ENCODE results near the gene KCNG3. TPM values are rescaled to one million over a fixed set of nuclear protein-coding genes. Genes with fewer than 3 reads are reported as not detected.

KCNG3 gene
- total and polyA plus RNA-seq, 2 experiments from 2014 or later = not detected

DNA sequence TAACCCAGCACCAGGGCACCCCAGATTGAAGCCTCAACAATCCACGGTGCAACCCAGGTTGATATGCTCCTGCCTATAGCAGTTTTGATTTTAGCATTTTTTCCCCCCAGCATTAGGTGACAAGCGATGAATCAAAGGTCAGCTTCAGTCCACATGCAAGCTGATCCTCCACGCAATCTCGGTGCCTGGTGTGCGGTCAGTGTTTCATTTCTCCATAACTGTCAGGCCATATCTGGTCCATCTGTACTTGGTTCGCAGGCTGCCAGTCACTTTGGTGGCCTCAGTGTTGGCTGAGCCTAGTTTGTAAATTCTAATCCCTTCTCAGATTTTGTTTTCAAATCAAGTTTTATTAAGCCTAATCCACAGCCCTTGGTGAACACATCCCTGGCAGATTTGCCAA lies 30.2 kb downstream of the KCNG3 start:
- Histone ChIP-seq H4K20me1 (ENCODE audit: insufficient read depth) (no peaks in the 10 kb centered on the region), H3K27ac (no peak overlapping the region), H3K27me3 (replicated peaks; ENCODE audit: insufficient read depth) (peaks cover 28% of the 10 kb centered on the region), H3K36me3 (ENCODE audit: low read depth) (no peaks in the 10 kb centered on the region), H3F3A (ENCODE audit: insufficient read depth) (no peaks in the 10 kb centered on the region), H3K4me3 (no peak overlapping the region), H3K4me1 (ENCODE audit: insufficient read depth) (no peaks in the 10 kb centered on the region), H3K79me2 (ENCODE audit: insufficient read depth) (no peaks in the 10 kb centered on the region), H2AFZ (no peak overlapping the region), H3K4me2 (ENCODE audit: unreplicated experiment) (no peak overlapping the region), H3K9me2 (ENCODE audit: insufficient read depth) (no peaks in the 10 kb centered on the region), H3K9ac (no peak overlapping the region), H3K9me3 (ENCODE audit: low read depth) (no peaks in the 10 kb centered on the region)
- TF ChIP-seq EZH2phosphoT487 (IDR thresholded peaks at IDR 0.05; ENCODE audit: insufficient read depth, low read depth) (no peak), EZH2 (IDR thresholded peaks at IDR 0.05; ENCODE audit: insufficient read depth, poor library complexity, severe bottlenecking) (no peak)
- 78 to 86% methylated on average over 6 of the region's 6 CpGs for WGBS, 2 experiments (ENCODE audit: low coverage in 1 of 2, low lambda C conversion rate in 2 of 2, missing lambda C conversion rate in 2 of 2)
- DNase-seq = no peak
- in situ Hi-C loops (cut with MboI) = no loop called here

- H3K9ac ChIP-seq = no peak overlapping the region
- H3K4me3 ChIP-seq = no peak overlapping the region
- H3K79me2 ChIP-seq (ENCODE audit: insufficient read depth) = no peaks in the 10 kb centered on the region
- no peaks in the 10 kb centered on the region for H3F3A ChIP-seq (ENCODE audit: insufficient read depth)
- no peak overlapping the region for H3K4me2 ChIP-seq (ENCODE audit: unreplicated experiment)
- 66 to 77% methylated on average over 3 of the region's 3 CpGs for WGBS, 2 experiments (ENCODE audit: low coverage in 1 of 2, low lambda C conversion rate in 2 of 2, missing lambda C conversion rate in 2 of 2)
- H3K9me3 ChIP-seq (ENCODE audit: low read depth) = no peaks in the 10 kb centered on the region
- H3K4me1 ChIP-seq (ENCODE audit: insufficient read depth) = no peaks in the 10 kb centered on the region
- no peaks in the 10 kb centered on the region for H3K9me2 ChIP-seq (ENCODE audit: insufficient read depth)
- no peak overlapping the region for H2AFZ ChIP-seq
- no peak for DNase-seq
- H3K27me3 ChIP-seq (replicated peaks; ENCODE audit: insufficient read depth) = peaks cover 38% of the 10 kb centered on the region
- in situ Hi-C loops (cut with MboI) = no loop called here
- no peak overlapping the region for H3K27ac ChIP-seq
- H3K36me3 ChIP-seq (ENCODE audit: low read depth) = no peaks in the 10 kb centered on the region
- TF ChIP-seq EZH2phosphoT487 (IDR thresholded peaks at IDR 0.05; ENCODE audit: insufficient read depth, low read depth) (no peak), EZH2 (IDR thresholded peaks at IDR 0.05; ENCODE audit: insufficient read depth, poor library complexity, severe bottlenecking) (no peak)
- no peaks in the 10 kb centered on the region for H4K20me1 ChIP-seq (ENCODE audit: insufficient read depth)
These were observed 34.5 kb downstream of the KCNG3 start for GRCh38 chr2:42459296-42459695.

- Histone ChIP-seq H4K20me1 (ENCODE audit: insufficient read depth) (no peaks in the 10 kb centered on the region), H3K79me2 (ENCODE audit: insufficient read depth) (no peaks in the 10 kb centered on the region), H3K9ac (no peak overlapping the region), H3K4me1 (ENCODE audit: insufficient read depth) (no peaks in the 10 kb centered on the region), H3K27me3 (replicated peaks; ENCODE audit: insufficient read depth) (peaks cover 36% of the 10 kb centered on the region), H3K4me2 (ENCODE audit: unreplicated experiment) (no peak overlapping the region), H3F3A (ENCODE audit: insufficient read depth) (no peaks in the 10 kb centered on the region), H3K9me2 (ENCODE audit: insufficient read depth) (no peaks in the 10 kb centered on the region), H3K9me3 (ENCODE audit: low read depth) (no peaks in the 10 kb centered on the region), H3K4me3 (no peak overlapping the region), H2AFZ (no peak overlapping the region), H3K36me3 (ENCODE audit: low read depth) (no peaks in the 10 kb centered on the region), H3K27ac (no peak overlapping the region)
- WGBS, 2 experiments (ENCODE audit: low coverage in 1 of 2, low lambda C conversion rate in 2 of 2, missing lambda C conversion rate in 2 of 2) = 41 to 45% methylated on average over 1 of the region's 1 CpG
- DNase-seq = no peak
- TF ChIP-seq EZH2phosphoT487 (IDR thresholded peaks at IDR 0.05; ENCODE audit: insufficient read depth, low read depth) (no peak), EZH2 (IDR thresholded peaks at IDR 0.05; ENCODE audit: insufficient read depth, poor library complexity, severe bottlenecking) (no peak)
- in situ Hi-C loops (cut with MboI) = no loop called here
These were observed 35.4 kb downstream of the KCNG3 start for GRCh38 chr2:42458396-42458795.

GRCh38 chr2:42457011-42457410 lies 36.8 kb downstream of the KCNG3 start:
- no peak for DNase-seq
- Histone ChIP-seq H4K20me1 (ENCODE audit: insufficient read depth) (no peaks in the 10 kb centered on the region), H3K9me2 (ENCODE audit: insufficient read depth) (no peaks in the 10 kb centered on the region), H3K27ac (no peak overlapping the region), H3K9me3 (ENCODE audit: low read depth) (no peaks in the 10 kb centered on the region), H3K4me2 (ENCODE audit: unreplicated experiment) (no peak overlapping the region), H3K36me3 (ENCODE audit: low read depth) (no peaks in the 10 kb centered on the region), H3K27me3 (replicated peaks; ENCODE audit: insufficient read depth) (peaks cover 25% of the 10 kb centered on the region), H2AFZ (no peak overlapping the region), H3K9ac (no peak overlapping the region), H3K4me1 (ENCODE audit: insufficient read depth) (no peaks in the 10 kb centered on the region), H3F3A (ENCODE audit: insufficient read depth) (no peaks in the 10 kb centered on the region), H3K4me3 (no peak overlapping the region), H3K79me2 (ENCODE audit: insufficient read depth) (no peaks in the 10 kb centered on the region)
- in situ Hi-C loops (cut with MboI) = no loop called here
- TF ChIP-seq EZH2phosphoT487 (IDR thresholded peaks at IDR 0.05; ENCODE audit: insufficient read depth, low read depth) (no peak), EZH2 (IDR thresholded peaks at IDR 0.05; ENCODE audit: insufficient read depth, poor library complexity, severe bottlenecking) (no peak)
- WGBS, 2 experiments (ENCODE audit: low coverage in 1 of 2, low lambda C conversion rate in 2 of 2, missing lambda C conversion rate in 2 of 2) = 50 to 53% methylated on average over 6 of the region's 6 CpGs

Data from GM23248 (cell line).